Mucosa of stomach (tissue), 1 donor: ENCODE data around the gene DNAH9.

Experiments used
- H3K27me3 ChIP-seq: one replicate; pipeline ENCODE4 v1.7.0; 2013; ENCODE audit warnings: mild to moderate bottlenecking, low read length; ENCODE audit not compliant: control insufficient read depth, insufficient read depth
- H3K36me3 ChIP-seq: one replicate; pipeline ENCODE4 v1.7.0; 2013; ENCODE audit warnings: low read length; ENCODE audit not compliant: control insufficient read depth, insufficient read depth
- H3K4me1 ChIP-seq: one replicate; pipeline ENCODE4 v1.7.0; 2013; ENCODE audit warnings: mild to moderate bottlenecking, low read length; ENCODE audit not compliant: control insufficient read depth, insufficient read depth
- H3K4me3 ChIP-seq: one replicate; pipeline ENCODE4 v1.7.0; 2013; ENCODE audit warnings: low read length
- H3K9ac ChIP-seq: one replicate; pipeline ENCODE4 v1.7.0; 2013; ENCODE audit warnings: mild to moderate bottlenecking, low read length, moderate library complexity
- H3K9me3 ChIP-seq: one replicate; pipeline ENCODE4 v1.7.0; 2013; ENCODE audit warnings: mild to moderate bottlenecking, low read length, moderate library complexity; ENCODE audit not compliant: control insufficient read depth
- donor health status: Pancreatic carcinoma.

Gene DNAH9

GRCh38 chr17:11598274-11599221 lies at the start of gene DNAH9:
TSS of gene DNAH9 (plus strand) at chr17:11598470. CDS start at chr17:11598499, 29 bp downstream.
- Histone ChIP-seq H3K27me3 (no peaks in the 10 kb centered on the region), H3K4me1 (no peaks in the 10 kb centered on the region), H3K9me3 (no peaks in the 10 kb centered on the region), H3K9ac (no peak within 1 kb of the TSS), H3K4me3 (no peak within 1 kb of the TSS), H3K36me3 (no peaks in the 10 kb centered on the region)

GRCh38 chr17:11550431-11550830 lies 47.8 kb upstream of the DNAH9 start:
- Histone ChIP-seq H3K4me1 (no peaks in the 10 kb centered on the region), H3K27me3 (no peaks in the 10 kb centered on the region), H3K9me3 (no peaks in the 10 kb centered on the region), H3K4me3 (no peak overlapping the region), H3K9ac (no peak overlapping the region), H3K36me3 (no peaks in the 10 kb centered on the region)

- Histone ChIP-seq H3K4me1 (no peaks in the 10 kb centered on the region), H3K4me3 (no peak overlapping the region), H3K9me3 (no peaks in the 10 kb centered on the region), H3K27me3 (no peaks in the 10 kb centered on the region), H3K9ac (no peak overlapping the region), H3K36me3 (no peaks in the 10 kb centered on the region)
Observed at GRCh38 chr17:11551442-11551841, 46.8 kb upstream of the DNAH9 start.

- Histone ChIP-seq H3K27me3 (no peaks in the 10 kb centered on the region), H3K9ac (no peak overlapping the region), H3K4me1 (no peaks in the 10 kb centered on the region), H3K4me3 (no peak overlapping the region), H3K36me3 (no peaks in the 10 kb centered on the region), H3K9me3 (no peaks in the 10 kb centered on the region)
Observed at GRCh38 chr17:11553135-11553534, 45.1 kb upstream of the DNAH9 start.

GRCh38 chr17:11554042-11554441 lies 44.2 kb upstream of the DNAH9 start:
- Histone ChIP-seq H3K9ac (no peak overlapping the region), H3K9me3 (no peaks in the 10 kb centered on the region), H3K36me3 (no peaks in the 10 kb centered on the region), H3K27me3 (no peaks in the 10 kb centered on the region), H3K4me1 (no peaks in the 10 kb centered on the region), H3K4me3 (no peak overlapping the region)

GRCh38 chr17:11554542-11554941 lies 43.7 kb upstream of the DNAH9 start:
- Histone ChIP-seq H3K4me3 (no peak overlapping the region), H3K9me3 (no peaks in the 10 kb centered on the region), H3K27me3 (no peaks in the 10 kb centered on the region), H3K9ac (no peak overlapping the region), H3K4me1 (no peaks in the 10 kb centered on the region), H3K36me3 (no peaks in the 10 kb centered on the region)

GRCh38 chr17:11555530-11555929 lies 42.7 kb upstream of the DNAH9 start:
- Histone ChIP-seq H3K27me3 (no peaks in the 10 kb centered on the region), H3K4me1 (no peaks in the 10 kb centered on the region), H3K36me3 (no peaks in the 10 kb centered on the region), H3K9ac (no peak overlapping the region), H3K9me3 (no peaks in the 10 kb centered on the region), H3K4me3 (no peak overlapping the region)

- Histone ChIP-seq H3K4me1 (no peaks in the 10 kb centered on the region), H3K9ac (no peak overlapping the region), H3K27me3 (no peaks in the 10 kb centered on the region), H3K4me3 (no peak overlapping the region), H3K36me3 (no peaks in the 10 kb centered on the region), H3K9me3 (no peaks in the 10 kb centered on the region)
Observed at GRCh38 chr17:11557727-11558452, 40.4 kb upstream of the DNAH9 start.

- H3K4me3 ChIP-seq, result no peak overlapping the region
- H3K9me3 ChIP-seq, result no peaks in the 10 kb centered on the region
- H3K4me1 ChIP-seq, result no peaks in the 10 kb centered on the region
- H3K27me3 ChIP-seq, result no peaks in the 10 kb centered on the region
- H3K9ac ChIP-seq, result no peak overlapping the region
- no peaks in the 10 kb centered on the region for H3K36me3 ChIP-seq
Observed at GRCh38 chr17:11558681-11559234, 39.5 kb upstream of the DNAH9 start.

- H3K9ac ChIP-seq, result no peak overlapping the region
- H3K27me3 ChIP-seq, result no peaks in the 10 kb centered on the region
- no peaks in the 10 kb centered on the region for H3K9me3 ChIP-seq
- H3K4me1 ChIP-seq, result no peaks in the 10 kb centered on the region
- H3K36me3 ChIP-seq, result no peaks in the 10 kb centered on the region
- H3K4me3 ChIP-seq, result no peak overlapping the region
Observed at GRCh38 chr17:11559601-11560000, 38.7 kb upstream of the DNAH9 start.

GRCh38 chr17:11561281-11561680 lies 37.0 kb upstream of the DNAH9 start:
- no peak overlapping the region for H3K4me3 ChIP-seq
- H3K36me3 ChIP-seq, result no peaks in the 10 kb centered on the region
- no peak overlapping the region for H3K9ac ChIP-seq
- no peaks in the 10 kb centered on the region for H3K4me1 ChIP-seq
- H3K9me3 ChIP-seq, result no peaks in the 10 kb centered on the region
- H3K27me3 ChIP-seq, result no peaks in the 10 kb centered on the region

- Histone ChIP-seq H3K4me1 (no peaks in the 10 kb centered on the region), H3K36me3 (no peaks in the 10 kb centered on the region), H3K9me3 (no peaks in the 10 kb centered on the region), H3K27me3 (no peaks in the 10 kb centered on the region), H3K9ac (no peak overlapping the region), H3K4me3 (no peak overlapping the region)
Observed at GRCh38 chr17:11561702-11562101, 36.6 kb upstream of the DNAH9 start.
